Activated naive CD4-positive, alpha-beta T cell treated with anti-CD3 and anti-CD28 coated beads for 36 hours (primary cell): ENCODE results near the gene QRFP. TPM values are rescaled to one million over a fixed set of nuclear protein-coding genes. Genes with fewer than 3 reads are reported as not detected.

Experiments used
- CTCF ChIA-PET: fragments of 350-600 bp; sonication (Branson Sonifier 250); formaldehyde crosslinking; loops from one replicate; lab custom pipeline; 2021; ENCODE audit warnings: antibody characterized with exemption; lab: Charles Lee
- DNase-seq: peaks from one replicate; pipeline ENCODE4 v3.0.0-alpha.2; 2020
- H3K27ac Mint-ChIP-seq: one replicate; pipeline ENCODE4 v1.8.0; 2021; ENCODE audit warnings: mild to moderate bottlenecking, mixed read lengths
- H3K27me3 Mint-ChIP-seq: one replicate; pipeline ENCODE4 v1.8.0; 2021; ENCODE audit warnings: low read depth, mixed read lengths
- H3K36me3 Mint-ChIP-seq: one replicate; pipeline ENCODE4 v1.8.0; 2021; ENCODE audit warnings: low read depth, mixed read lengths
- H3K4me1 Mint-ChIP-seq: one replicate; pipeline ENCODE4 v1.8.0; 2021; ENCODE audit warnings: low read depth, mixed read lengths
- H3K4me3 Mint-ChIP-seq: one replicate; pipeline ENCODE4 v1.8.0; 2021; ENCODE audit warnings: mild to moderate bottlenecking, moderate library complexity, mixed read lengths
- H3K9me3 Mint-ChIP-seq: one replicate; pipeline ENCODE4 v1.8.0; 2021; ENCODE audit warnings: mixed read lengths
- intact Hi-C: fragments of 100-400 bp; cut with micrococcal nuclease; formaldehyde crosslinking; loops from one replicate; pipeline ENCODE4 v1.15.1; 2023
- total RNA-seq, 2 experiments: library from RNA; stranded (reverse); gene quantifications; one replicate each; pipeline ENCODE4 v1.2.3, GENCODE V29; 2021

QRFP gene
- total RNA-seq, 2 experiments from 2014 or later: not detected

- Mint-ChIP-seq H3K4me1 (peaks cover 10% of the 10 kb centered on the region), H3K27ac (no peak within 1 kb of the TSS), H3K36me3 (no peaks in the 10 kb centered on the region), H3K4me3 (peak within 1 kb of the TSS; percentile 61), H3K9me3 (no peaks in the 10 kb centered on the region), H3K27me3 (peaks cover 56% of the 10 kb centered on the region)
- DNase-seq: no peak
- CTCF ChIA-PET: no interaction called here
- intact Hi-C loops: no loop called here
These were observed 42.2 kb upstream of the QRFP start, which contains the start of gene FIBCD1 for GRCh38 chr9:130938652-130939404. FIBCD1 (minus strand) TSS chr9:130939247; CDS start chr9:130938607, 640 bp downstream.

- Mint-ChIP-seq H3K36me3 (no peaks in the 10 kb centered on the region), H3K27ac (no peak overlapping the region), H3K4me3 (no peak overlapping the region), H3K4me1 (peaks cover 10% of the 10 kb centered on the region), H3K27me3 (peaks cover 55% of the 10 kb centered on the region), H3K9me3 (no peaks in the 10 kb centered on the region)
- intact Hi-C loops: no loop called here
- no peak for DNase-seq
- CTCF ChIA-PET: no interaction called here
These were observed 41.6 kb upstream of the QRFP start for GRCh38 chr9:130938184-130938651.

- Mint-ChIP-seq H3K36me3 (no peaks in the 10 kb centered on the region), H3K27me3 (peaks cover 62% of the 10 kb centered on the region), H3K27ac (no peak overlapping the region), H3K4me3 (no peak overlapping the region), H3K4me1 (peaks cover 10% of the 10 kb centered on the region), H3K9me3 (no peaks in the 10 kb centered on the region)
- CTCF ChIA-PET: no interaction called here
- intact Hi-C loops: no loop called here
- no peak for DNase-seq
These were observed 40.8 kb upstream of the QRFP start for GRCh38 chr9:130937146-130938076.

GRCh38 chr9:130936285-130937117 is 39.9 kb upstream of the QRFP start:
- no peaks in the 10 kb centered on the region for H3K9me3 Mint-ChIP-seq
- CTCF ChIA-PET: interaction anchor here (0.8 kb wide), 1 partner anchor 71 kb away, joined by 3 read pairs; no protein-coding TSS in a partner anchor
- no peak for DNase-seq
- intact Hi-C loops: no loop called here
- H3K4me3 Mint-ChIP-seq: no peak overlapping the region
- H3K36me3 Mint-ChIP-seq: no peaks in the 10 kb centered on the region
- H3K27ac Mint-ChIP-seq: no peak overlapping the region
- peaks cover 10% of the 10 kb centered on the region for H3K4me1 Mint-ChIP-seq
- peaks cover 62% of the 10 kb centered on the region for H3K27me3 Mint-ChIP-seq

GRCh38 chr9:130935648-130936271 is 39.1 kb upstream of the QRFP start:
- Mint-ChIP-seq H3K9me3 (no peaks in the 10 kb centered on the region), H3K27ac (no peak overlapping the region), H3K4me1 (peaks cover 5% of the 10 kb centered on the region), H3K4me3 (no peak overlapping the region), H3K36me3 (no peaks in the 10 kb centered on the region), H3K27me3 (peaks cover 55% of the 10 kb centered on the region)
- CTCF ChIA-PET: interaction anchor here (0.8 kb wide), 1 partner anchor 70 kb away, joined by 3 read pairs; no protein-coding TSS in a partner anchor
- intact Hi-C loops: no loop called here
- no peak for DNase-seq

- Mint-ChIP-seq H3K27ac (no peak overlapping the region), H3K27me3 (peaks cover 50% of the 10 kb centered on the region), H3K4me3 (no peak overlapping the region), H3K4me1 (peaks cover 1% of the 10 kb centered on the region), H3K36me3 (no peaks in the 10 kb centered on the region), H3K9me3 (no peaks in the 10 kb centered on the region)
- no peak for DNase-seq
- CTCF ChIA-PET: no interaction called here
- intact Hi-C loops: no loop called here
These were observed 38.4 kb upstream of the QRFP start for GRCh38 chr9:130934702-130935647.

- Mint-ChIP-seq H3K9me3 (no peaks in the 10 kb centered on the region), H3K4me3 (no peak overlapping the region), H3K4me1 (peaks cover 1% of the 10 kb centered on the region), H3K27me3 (peaks cover 47% of the 10 kb centered on the region), H3K36me3 (no peaks in the 10 kb centered on the region), H3K27ac (no peak overlapping the region)
- CTCF ChIA-PET: no interaction called here
- DNase-seq: no peak
- intact Hi-C loops: no loop called here
These were observed 37.6 kb upstream of the QRFP start for GRCh38 chr9:130934246-130934645.

- H3K27me3 Mint-ChIP-seq: peaks cover 45% of the 10 kb centered on the region
These were observed 36.8 kb upstream of the QRFP start for GRCh38 chr9:130933114-130934046.

GRCh38 chr9:130932255-130933079 is 35.9 kb upstream of the QRFP start:
- Mint-ChIP-seq H3K36me3 (no peaks in the 10 kb centered on the region), H3K4me3 (no peak overlapping the region), H3K27me3 (peaks cover 40% of the 10 kb centered on the region), H3K27ac (no peak overlapping the region), H3K9me3 (no peaks in the 10 kb centered on the region), H3K4me1 (no peaks in the 10 kb centered on the region)
- intact Hi-C loops: no loop called here
- CTCF ChIA-PET: interaction anchor here (1.2 kb wide), 1 partner anchor 66 kb away, joined by 3 read pairs; no protein-coding TSS in a partner anchor
- DNase-seq: no peak

More at GRCh38 chr9:130933114-130934046, 36.8 kb upstream of the QRFP start:
- intact Hi-C loops: no loop called here
- H3K36me3 Mint-ChIP-seq: no peaks in the 10 kb centered on the region
- no peak overlapping the region for H3K27ac Mint-ChIP-seq
- CTCF ChIA-PET: interaction anchor here (1.2 kb wide), 1 partner anchor 65 kb away, joined by 3 read pairs; no protein-coding TSS in a partner anchor
- DNase-seq: no peak
- H3K4me3 Mint-ChIP-seq: no peak overlapping the region
- no peaks in the 10 kb centered on the region for H3K9me3 Mint-ChIP-seq
- no peaks in the 10 kb centered on the region for H3K4me1 Mint-ChIP-seq
